Right atrium auricular region (tissue), 2 donors: ENCODE data around the gene FOXO3. TPM values are rescaled to one million over a fixed set of nuclear protein-coding genes. Genes with fewer than 3 reads are reported as not detected.

Source experiments
- DNase-seq: peaks from one replicate; pipeline ENCODE4 v3.0.0-alpha.2; 2019; ENCODE audit warnings: low spot score
- H3K27ac ChIP-seq, 2 donors: fragments of 200-600 bp; sonication (generic); 1 replicate in 1 of 2; 2 replicates in 1 of 2; pipeline ENCODE4 v1.5.1; 2016 to 2019
- H3K27me3 ChIP-seq, 2 donors: fragments of 200-600 bp; sonication (generic); one replicate each; pipeline versions ENCODE4 v1.5.1 to v1.6.0; 2017 to 2019
- H3K36me3 ChIP-seq: fragments of 200-600 bp; sonication (generic); one replicate; pipeline ENCODE4 v1.5.1; 2016
- H3K4me1 ChIP-seq, 2 donors: fragments of 200-600 bp; sonication (generic); one replicate each; pipeline versions ENCODE4 v1.5.1 to v1.6.0; 2017 to 2019
- H3K4me3 ChIP-seq, 2 donors: fragments of 200-600 bp; sonication (generic); 1 replicate in 1 of 2; 2 replicates in 1 of 2; pipeline ENCODE4 v1.5.1; 2017 to 2019; ENCODE audit warnings: mild to moderate bottlenecking in 1 of 2, moderate library complexity in 1 of 2
- H3K9me3 ChIP-seq, 2 donors: fragments of 200-600 bp; sonication (generic); one replicate each; pipeline ENCODE4 v1.5.1; 2019
- CTCF ChIP-seq, 2 donors: fragments of 200-600 bp; sonication (generic); IDR thresholded peaks; one replicate each; pipeline ENCODE4 v1.5.1; 2019; ENCODE audit warnings: antibody characterized with exemption in 2 of 2
- total RNA-seq, 2 donors: library from RNA; depleted of rRNA; stranded (reverse); fragments of >200 nt; gene quantifications; one replicate each; pipeline ENCODE4 v1.1.0, GENCODE V29; 2016

The FOXO3 gene
- total RNA-seq, 2 donors from 2014 or later, result 54.5 to 60.9 TPM

GRCh38 chr6:108585359-108585758, 24.6 kb downstream of the FOXO3 start:
- Histone ChIP-seq H3K4me3 (no peak overlapping the region), H3K27me3 (no peaks in the 10 kb centered on the region), H3K4me1 (peaks cover 0 to 98% of the 10 kb centered on the region in 2 donors), H3K9me3 (no peaks in the 10 kb centered on the region), H3K36me3 (no peaks in the 10 kb centered on the region), H3K27ac (peak overlapping the region; percentile 81 to 83)
- no peak for TF ChIP-seq CTCF (IDR thresholded peaks at IDR 0.05)
- no peak for DNase-seq

- no peak for DNase-seq
- H3K4me3 ChIP-seq, result no peak overlapping the region
- peak overlapping the region; percentile 81 to 83 for H3K27ac ChIP-seq
- H3K36me3 ChIP-seq, result no peaks in the 10 kb centered on the region
- H3K9me3 ChIP-seq, result no peaks in the 10 kb centered on the region
- peaks cover 0 to 98% of the 10 kb centered on the region in 2 donors for H3K4me1 ChIP-seq
- no peaks in the 10 kb centered on the region for H3K27me3 ChIP-seq
- TF ChIP-seq CTCF (IDR thresholded peaks at IDR 0.05), result no peak
Measured at GRCh38 chr6:108585921-108586536, 25.3 kb downstream of the FOXO3 start.

GRCh38 chr6:108587258-108588059, 26.7 kb downstream of the FOXO3 start:
- Histone ChIP-seq H3K27ac (peak overlapping the region; percentile 81 to 83), H3K27me3 (no peaks in the 10 kb centered on the region), H3K36me3 (no peaks in the 10 kb centered on the region), H3K9me3 (no peaks in the 10 kb centered on the region), H3K4me1 (peaks cover 0 to 98% of the 10 kb centered on the region in 2 donors), H3K4me3 (no peak overlapping the region)
- no peak for TF ChIP-seq CTCF (IDR thresholded peaks at IDR 0.05)
- DNase-seq, result no peak

- Histone ChIP-seq H3K9me3 (no peaks in the 10 kb centered on the region), H3K4me3 (no peak overlapping the region), H3K27ac (peak overlapping the region; percentile 81 to 83), H3K4me1 (peaks cover 0 to 98% of the 10 kb centered on the region in 2 donors), H3K36me3 (no peaks in the 10 kb centered on the region), H3K27me3 (no peaks in the 10 kb centered on the region)
- DNase-seq, result no peak
- no peak for TF ChIP-seq CTCF (IDR thresholded peaks at IDR 0.05)
Measured at GRCh38 chr6:108588586-108588985, 27.9 kb downstream of the FOXO3 start.

GRCh38 chr6:108589244-108589791, 28.6 kb downstream of the FOXO3 start:
- Histone ChIP-seq H3K4me3 (peak overlapping the region in 1 of 2 donors; percentile 29), H3K27me3 (no peaks in the 10 kb centered on the region), H3K4me1 (peaks cover 0 to 98% of the 10 kb centered on the region in 2 donors), H3K27ac (peak overlapping the region; percentile 81 to 83), H3K9me3 (no peaks in the 10 kb centered on the region), H3K36me3 (no peaks in the 10 kb centered on the region)
- no peak for TF ChIP-seq CTCF (IDR thresholded peaks at IDR 0.05)
- peak; percentile 93 for DNase-seq
